HG02571 (cell line): Measurements from ENCODE around the gene ATP1A1.

Source experiments
- ATAC-seq: cut with Tn5 transposase; IDR thresholded peaks from one replicate; pipeline ENCODE4 v1.9.1; 2021; ENCODE audit warnings: mild to moderate bottlenecking, moderate library complexity; ENCODE audit not compliant: unreplicated experiment

ATP1A1 gene

DNA sequence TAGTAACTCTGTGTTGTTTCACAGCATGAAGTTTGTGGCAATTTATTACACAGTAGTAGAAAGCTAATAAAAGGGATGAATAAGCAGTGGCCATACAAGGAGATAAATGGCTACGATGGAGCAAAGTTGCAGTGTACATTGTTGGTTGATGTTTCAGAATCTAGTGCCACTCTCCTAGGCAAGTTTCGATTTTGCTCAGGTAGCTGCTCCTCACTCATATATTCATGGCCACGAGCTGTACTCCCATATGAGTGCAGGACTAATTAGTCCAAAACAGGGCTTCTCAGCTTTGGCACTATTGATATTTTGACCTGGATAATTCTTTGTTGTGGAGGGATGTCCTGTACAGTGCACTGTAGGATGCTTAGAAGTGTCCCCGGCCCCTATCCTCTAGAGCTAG lies 30.0 kb upstream of the ATP1A1 start:
- ATAC-seq: no peak

DNA sequence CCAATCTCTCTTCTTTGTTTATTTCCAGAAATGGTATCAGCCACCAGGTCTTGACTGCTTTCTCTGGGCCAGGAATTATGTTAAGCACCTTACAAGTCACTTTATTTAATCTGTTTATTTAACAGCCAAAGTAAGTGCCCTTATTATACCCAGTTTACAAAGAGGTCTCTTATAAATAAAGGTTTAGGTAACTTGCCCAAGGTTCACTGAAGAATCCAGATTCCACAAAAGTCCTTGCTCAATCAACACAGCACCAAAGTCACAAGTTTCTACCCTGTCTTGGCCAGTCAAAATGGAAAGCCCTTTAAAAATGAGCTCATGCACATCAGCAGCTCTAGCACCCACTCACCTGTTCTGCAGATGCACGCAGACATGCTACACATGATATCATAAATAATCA lies 28.0 kb upstream of the ATP1A1 start:
- ATAC-seq: no peak

DNA sequence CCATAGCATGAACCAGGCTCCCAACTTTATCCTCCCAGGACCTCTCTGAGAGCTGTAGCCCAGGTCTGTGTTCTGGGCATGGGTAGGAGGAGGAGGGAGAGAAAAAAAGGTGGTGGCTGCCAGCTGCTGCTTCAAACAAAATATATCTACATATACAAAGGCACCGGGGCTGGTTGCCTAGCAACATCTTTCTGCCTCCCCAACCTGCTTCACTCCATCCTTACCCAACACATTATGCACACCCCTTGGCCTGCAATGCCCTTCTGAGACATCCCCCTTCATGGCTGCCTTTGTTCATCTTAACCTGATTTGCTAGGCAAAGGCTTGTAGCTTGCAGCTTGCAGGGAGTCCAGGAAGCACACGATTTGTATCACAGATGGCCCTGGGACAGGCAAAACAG lies 27.2 kb upstream of the ATP1A1 start:
- ATAC-seq: no peak

DNA sequence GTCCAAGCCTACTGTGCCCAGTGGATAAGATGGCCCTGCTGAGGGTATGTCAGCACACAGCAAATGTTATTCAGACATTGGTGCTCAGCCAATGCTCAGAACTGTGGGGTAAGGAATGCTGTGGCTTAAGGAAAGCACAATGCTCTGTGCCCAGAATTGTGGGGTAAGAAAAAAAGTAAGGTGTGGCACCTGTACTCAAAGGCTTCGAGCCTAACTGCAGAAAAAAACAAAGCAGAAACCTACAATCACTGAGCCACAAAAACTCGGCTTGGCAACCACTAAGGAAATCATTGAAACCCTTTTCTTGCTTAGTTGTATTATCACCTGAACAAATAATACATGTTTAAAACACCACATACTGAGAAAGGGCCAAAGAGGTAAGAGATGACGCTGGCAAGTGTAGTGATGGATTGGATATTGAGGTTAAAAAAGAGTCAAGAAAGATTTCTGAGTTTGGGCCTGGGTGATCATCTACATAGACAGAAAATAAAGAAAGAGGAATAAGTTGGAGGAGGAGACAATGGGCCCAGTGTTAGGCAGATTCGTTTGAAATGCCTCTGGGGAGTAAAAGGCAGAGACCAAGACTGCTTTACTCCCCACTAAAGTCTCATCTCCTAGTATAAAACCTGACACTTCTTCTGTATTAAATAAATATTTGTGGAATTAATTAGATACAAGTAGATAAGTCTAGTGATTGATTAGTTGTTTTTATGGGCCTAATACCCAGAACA lies 25.9 kb upstream of the ATP1A1 start:
- ATAC-seq: no peak

DNA sequence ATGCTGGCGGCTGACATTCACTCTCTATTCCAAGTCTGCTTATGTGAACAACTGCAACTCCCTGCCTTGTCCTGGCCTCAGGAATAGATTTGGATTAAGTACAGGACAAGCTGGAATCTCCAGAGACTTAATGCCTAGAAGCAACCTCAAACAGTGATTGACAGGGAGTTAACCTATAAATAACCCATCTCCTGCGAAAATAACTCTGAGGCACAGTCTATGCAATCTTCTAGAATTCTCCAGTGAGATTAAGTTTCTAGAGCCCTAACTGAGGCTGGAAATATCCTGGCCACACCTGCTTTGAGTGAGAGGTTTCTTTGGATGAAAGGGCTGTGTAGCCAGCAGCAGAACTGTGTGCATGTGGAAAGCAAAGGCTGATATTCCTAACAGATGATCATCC lies 25.3 kb upstream of the ATP1A1 start:
- no peak for ATAC-seq

DNA sequence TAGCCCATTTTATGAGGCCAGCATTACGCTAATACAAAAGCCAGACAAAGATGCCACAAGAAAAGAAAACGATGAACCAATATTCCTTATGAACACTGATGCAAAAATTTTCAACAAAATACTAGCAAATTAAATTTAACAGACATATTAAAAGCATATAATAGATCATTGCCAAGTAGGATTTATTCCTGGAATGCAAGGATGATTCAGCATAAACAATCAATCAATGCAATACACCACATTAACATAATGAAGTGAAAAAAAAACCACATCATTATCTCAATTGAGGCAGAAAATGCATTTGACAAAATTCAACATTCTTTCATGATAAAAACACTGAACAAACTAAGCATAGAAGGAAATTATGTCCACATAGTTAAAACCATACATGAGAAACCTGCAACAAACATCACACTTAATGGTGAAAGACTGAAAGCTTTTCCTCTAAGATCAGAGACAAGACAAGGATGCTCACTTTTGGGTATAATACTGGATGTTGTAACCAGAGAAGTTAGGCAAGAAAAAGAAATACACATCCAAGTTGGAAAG lies 22.9 kb upstream of the ATP1A1 start:
- no peak for ATAC-seq

DNA sequence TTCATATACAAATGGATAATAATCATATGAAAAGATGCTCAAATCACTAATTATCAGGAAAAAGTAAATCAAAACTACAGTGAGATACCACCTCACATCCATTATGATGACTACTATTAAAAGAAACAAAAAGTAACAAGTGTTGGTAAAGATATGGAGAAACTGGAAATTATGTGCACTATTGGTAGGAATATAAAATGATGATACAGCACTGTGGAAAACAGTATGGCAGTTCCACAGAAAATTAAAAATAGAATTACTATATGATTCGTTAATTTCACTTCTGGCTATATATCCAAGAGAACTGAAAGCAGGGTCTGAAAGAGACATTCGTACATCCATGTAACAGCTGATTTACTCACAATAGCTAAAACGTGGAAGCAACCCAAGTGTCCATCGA lies 21.1 kb upstream of the ATP1A1 start:
- no peak for ATAC-seq

DNA sequence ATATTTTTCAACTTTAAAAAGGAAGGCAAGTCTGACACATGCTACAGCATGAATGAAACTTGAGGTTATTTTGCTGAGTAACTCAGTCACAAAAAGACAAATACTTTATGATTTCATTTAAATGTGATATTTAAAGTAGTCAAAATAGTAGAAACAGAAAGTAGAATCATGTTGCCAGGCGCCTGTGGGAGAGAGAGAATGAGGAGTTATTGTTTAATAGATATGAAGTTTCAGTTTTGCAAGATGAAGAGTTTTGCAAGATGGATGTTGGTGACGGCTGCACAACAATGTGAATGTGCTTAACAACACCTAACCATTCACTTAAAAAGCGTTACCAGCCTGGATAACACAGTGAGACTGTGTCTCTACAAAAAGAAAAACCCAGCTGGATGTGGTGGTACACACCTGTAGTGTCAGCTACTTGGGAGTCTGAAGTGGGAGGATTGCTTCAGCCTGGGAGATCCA lies 20.7 kb upstream of the ATP1A1 start:
- no peak for ATAC-seq

DNA sequence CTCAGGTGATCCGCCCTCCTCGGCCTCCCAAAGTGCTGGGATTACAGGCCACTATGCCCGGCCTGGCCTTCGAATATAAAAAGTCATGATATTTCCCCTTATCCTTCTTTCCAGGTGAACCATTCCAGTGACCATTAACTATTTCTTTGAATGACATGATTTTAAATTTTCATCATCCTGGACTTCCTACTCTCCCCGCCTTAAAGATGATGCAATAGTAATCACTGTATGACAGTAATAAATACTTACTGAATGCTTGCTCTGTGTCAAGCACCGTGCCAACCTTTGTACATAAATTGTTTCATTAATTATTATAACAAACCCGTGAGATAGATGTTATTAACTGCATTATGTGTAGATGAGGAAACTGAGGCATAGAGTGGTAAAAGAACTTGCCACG lies 19.9 kb upstream of the ATP1A1 start:
- no peak for ATAC-seq

DNA sequence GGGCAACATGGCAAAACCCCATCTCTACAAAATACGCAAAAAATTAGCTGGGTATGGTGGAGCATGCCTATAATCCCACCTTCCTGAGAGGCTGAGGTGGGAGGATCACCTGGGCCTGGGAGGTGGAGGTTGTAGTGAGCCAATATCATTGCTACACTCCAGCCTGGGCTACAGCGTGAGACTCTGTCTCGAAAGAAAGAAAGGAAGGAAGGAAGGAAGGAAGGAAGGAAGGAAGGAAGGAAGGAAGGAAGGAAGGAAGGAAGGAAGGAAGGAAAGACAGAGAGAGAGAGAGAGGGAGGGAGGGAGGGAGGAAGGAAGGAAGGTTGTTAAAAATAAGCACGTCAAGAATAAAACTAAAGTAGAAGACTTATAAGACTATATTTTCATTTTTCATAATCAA lies 17.0 kb upstream of the ATP1A1 start:
- ATAC-seq: no peak

DNA sequence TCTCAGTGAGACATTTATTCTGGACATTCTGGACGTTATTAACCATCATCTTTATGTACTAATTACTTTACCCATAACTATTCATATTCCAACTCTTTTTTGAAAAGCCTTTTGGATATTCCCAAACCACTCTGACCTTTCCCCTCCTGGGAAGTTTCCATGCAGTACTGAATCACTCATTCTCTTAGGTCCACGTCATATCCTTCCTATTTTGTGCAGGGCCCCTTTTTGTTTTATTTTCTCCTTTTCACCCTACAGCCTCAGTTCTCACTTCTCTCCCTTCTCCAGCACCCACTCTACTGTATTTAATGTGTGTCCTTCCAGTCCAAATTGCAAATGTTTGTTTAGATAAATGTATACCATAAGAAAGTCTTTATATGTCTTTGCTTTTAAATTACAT lies 16.4 kb upstream of the ATP1A1 start:
- no peak for ATAC-seq

DNA sequence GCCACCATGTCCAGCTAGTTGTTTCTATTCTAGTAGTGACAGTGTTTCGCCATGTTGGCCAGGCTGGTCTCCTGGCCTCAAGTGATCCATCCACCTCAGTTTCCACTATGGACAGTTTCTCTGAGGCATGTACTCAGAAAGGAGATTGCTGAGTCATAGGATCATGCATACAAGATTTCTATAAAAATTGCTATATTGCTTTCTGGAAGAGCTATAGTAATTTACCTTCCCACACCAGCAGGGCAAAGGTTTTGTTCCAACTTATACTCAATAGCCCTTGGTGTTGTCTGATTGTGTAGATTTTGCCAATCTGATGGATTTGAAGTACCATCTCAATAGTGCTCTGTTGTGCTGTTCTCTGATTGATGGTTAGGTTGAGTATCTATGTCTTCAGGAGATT lies 15.6 kb upstream of the ATP1A1 start:
- no peak for ATAC-seq

DNA sequence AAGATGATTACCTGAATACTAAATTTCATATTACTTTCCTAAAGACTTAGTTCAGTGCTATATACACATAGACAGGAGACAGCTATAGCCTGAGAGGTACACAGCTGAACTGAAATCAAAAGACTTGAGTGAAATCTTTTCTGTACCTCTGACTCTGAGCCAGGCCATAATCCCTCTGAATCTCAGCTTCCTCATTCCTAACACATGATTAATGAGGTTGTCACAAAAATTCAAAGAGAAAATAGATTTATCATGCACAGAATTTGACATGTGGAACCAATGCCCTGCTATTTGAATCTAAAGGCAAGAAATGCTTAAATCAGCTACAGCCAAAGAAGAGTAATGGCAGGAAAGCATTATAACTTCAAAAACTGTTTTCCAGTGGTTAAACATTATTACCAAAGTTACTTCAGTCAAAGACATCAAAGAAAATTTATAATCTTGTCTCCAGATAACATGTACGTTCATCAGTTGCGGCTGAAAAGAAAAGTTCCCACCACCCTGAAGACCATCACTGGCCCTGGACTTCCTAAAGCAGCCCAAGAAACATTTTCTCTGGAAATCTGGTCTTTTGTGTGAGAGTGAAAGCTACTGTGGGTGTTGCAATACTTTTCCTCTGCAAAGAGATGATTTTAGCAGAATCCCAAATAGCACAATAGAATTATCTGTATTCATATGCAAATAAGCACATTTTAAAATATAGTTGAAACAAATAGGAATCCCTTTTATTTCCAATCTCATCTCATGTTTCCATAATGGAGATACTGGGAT lies 13.8 kb upstream of the ATP1A1 start:
- no peak for ATAC-seq

DNA sequence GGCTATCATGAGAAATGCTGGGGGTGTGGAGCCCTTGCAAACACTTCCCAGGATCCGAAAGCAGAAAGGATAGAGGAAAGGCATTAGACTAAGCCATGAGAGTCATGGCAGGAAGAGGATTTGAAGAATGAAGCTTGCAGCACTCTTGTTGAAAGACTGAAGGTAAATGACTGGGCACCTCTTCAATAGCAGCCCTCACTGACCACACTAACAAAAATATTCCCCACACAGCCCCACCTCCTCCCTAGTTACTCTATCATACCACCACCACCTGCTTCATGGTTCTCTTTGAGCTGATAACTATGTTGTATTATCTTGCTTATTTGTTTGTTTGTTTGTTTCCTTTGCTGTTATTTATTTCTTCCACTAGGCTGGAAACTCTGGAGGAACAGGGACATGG lies 13.2 kb upstream of the ATP1A1 start:
- ATAC-seq: no peak

DNA sequence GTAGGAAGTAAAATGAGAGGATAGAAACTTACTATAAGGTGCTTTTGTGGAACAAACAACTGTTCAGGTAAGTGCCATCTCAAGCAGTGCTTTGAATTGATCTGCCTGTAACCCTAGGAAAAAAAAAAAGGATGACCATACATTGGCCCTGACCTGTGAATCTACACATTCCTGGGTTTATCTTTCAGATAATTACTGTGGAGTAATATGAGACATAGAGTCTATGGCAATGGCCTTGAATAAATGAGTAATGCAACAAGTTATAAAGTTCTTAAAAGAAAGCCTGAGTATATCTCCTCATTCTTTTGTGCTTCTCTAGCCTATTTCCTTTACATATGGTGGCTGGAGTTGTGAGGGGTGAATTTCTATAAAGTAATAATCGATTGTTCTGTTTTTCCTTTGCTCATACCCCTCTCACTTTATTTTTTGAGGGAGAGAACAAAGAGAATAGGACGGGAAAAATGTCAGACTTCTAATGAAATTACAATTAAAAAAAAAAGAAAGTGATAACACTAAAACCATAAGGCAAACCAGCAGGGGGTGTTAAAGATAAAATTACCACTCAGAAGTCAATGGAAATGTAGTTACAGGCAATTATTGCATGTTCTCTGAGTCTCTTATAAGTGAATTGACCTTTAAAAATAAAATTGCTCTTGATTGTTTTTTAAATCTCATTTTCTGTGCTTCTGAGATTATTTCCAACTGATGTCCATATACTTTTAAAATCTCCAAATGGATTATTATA lies 12.4 kb upstream of the ATP1A1 start:
- no peak for ATAC-seq

DNA sequence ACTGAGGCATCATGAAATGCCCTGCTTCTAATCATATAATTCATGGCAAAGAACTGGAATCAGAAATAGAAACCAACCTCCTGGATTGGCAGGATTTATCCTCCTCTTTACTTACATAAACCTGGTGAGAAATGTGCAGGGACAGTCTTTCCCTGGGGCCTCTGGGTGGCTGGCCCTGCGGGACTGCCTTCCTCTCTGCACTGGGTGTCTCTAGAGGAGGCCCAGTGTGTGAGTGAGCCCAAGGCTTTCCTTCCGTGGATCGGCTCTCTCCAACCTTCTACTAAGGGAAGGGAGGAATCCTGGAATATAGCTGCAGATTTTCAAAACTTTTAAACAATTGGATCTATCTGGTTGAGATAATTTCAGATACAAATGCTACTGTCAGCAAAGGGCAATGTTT lies 11.4 kb upstream of the ATP1A1 start:
- ATAC-seq: no peak

DNA sequence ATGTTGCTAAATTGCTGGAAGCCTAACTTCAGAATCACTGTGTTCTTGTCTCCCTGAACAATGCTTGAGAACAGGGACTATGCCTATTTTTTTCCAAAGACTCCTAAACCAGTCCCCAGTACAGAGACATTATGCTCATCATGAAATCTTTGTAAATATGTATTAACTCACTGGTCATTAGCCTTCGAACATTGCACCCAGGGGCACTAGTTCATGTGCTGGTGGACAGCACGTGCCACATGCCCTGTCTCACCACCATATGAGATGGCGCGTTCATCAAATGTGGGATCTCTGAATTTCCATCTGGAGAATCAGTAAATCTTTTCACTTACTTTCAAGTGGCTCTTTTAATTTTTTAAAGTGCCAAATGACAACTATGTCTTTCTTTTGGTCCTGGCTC lies 11.0 kb upstream of the ATP1A1 start:
- ATAC-seq: no peak

DNA sequence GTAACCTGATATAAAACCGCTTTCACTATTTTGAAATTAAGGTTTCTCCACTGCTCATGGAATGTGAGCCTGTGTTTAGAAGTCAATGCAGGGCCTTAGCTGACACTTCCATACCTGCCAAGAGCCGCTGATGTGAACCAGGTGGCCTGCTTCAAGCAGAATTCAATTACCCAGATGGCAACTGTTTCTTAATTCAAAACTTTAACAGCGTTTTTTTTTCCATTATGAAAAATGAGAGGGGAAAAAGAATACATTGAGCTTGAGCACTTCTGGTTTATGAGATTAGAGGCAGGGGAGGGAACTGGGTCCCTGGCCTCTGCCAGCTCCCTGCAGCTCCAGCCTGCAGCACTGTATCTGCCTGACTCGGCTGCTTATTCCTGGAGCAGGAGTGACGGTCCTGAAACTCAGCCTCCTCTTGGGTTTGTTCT lies 7.7 kb upstream of the ATP1A1 start:
- no peak for ATAC-seq

DNA sequence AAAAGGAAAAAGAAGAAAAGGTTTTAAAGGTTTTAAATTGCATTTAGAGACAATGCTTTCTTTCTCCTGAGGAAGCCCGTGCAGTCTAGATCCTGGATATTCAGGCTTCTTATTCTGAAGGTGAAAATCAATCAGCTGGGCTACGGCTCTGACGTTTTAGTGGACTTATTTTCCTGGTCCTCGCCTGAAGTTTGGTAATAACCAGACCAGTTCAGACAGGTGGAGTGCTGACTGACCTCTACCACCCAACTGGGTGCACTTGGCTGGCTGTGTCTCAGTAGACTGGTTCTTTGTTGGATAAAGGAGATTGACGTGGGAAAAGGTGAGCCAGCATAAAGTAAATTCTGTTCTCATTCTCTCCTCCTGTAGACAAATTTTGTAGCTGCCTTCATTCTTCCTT lies 7.2 kb upstream of the ATP1A1 start:
- no peak for ATAC-seq

DNA sequence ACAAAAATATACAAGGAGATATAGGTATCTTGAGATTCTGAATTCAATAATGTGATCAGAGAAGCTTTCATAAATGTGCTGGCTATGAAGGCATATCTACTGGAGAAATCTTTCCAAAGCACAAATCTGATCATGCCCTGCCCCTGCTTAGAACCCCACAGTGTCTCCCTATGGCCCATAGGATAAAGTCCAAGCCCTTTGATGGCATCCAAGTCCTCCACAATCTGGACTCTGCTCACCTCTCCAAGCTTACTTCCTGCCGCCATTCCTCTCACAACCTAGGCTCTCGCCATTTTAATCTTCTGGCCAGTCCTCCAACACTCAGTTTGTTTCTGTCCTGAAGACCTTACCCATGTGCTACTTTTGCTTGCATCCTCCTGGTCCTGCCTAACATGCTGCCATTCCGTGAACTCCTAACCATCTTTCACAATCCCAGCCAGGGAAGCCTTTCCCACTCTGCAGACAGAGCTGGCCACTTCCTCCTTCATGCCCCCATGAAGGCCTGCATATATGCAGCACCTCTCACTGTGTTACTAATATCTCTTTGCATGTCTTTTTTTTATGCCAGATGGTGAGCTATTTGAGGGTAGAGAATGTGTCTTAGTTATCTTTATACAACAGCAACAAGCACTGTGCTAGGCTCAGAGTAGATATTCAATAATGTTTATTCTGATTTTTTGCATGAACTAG lies 5.6 kb upstream of the ATP1A1 start:
- ATAC-seq: no peak

DNA sequence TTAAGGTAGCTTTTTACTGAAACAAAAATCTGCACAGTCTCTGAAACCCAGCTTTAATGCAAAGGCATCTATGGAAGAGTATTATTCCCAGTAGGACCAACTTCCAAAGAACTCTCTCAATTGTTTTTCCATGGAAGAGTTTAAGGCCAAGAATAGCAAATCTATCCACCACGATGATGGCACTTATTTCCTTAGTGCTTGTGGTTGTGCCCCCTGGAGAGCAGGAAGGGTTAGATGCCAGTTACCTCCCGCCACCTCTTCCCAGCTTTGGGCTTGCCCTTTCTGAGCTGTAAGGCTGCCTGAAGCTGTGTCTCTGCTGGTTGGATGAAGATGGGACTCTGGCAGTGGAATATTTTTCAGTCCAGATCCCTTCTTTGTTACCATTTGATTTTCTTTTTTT lies 4.8 kb upstream of the ATP1A1 start:
- ATAC-seq: no peak
